Peyer's patch (tissue), 4 donors: ENCODE results near the gene DPM2.

Experiments used
- POLR2A ChIP-seq, 2 donors: fragments of 450-650 bp; IDR thresholded peaks; one replicate each; pipeline ENCODE4 v1.5.1; 2017; ENCODE audit warnings: antibody characterized with exemption in 2 of 2, mild to moderate bottlenecking in 2 of 2, moderate library complexity in 2 of 2
- TF ChIP-seq, protein P1 (sequence below), 6 experiments: fragments of 450-650 bp in 4 of 6; fragments of 200-600 bp in 2 of 6; sonication (generic) in 1 of 6; IDR thresholded peaks; one replicate each; pipeline ENCODE4 v1.5.1; 2017 to 2019; ENCODE audit warnings: antibody characterized with exemption in 6 of 6, mild to moderate bottlenecking in 3 of 6, moderate library complexity in 1 of 6

DNA sequence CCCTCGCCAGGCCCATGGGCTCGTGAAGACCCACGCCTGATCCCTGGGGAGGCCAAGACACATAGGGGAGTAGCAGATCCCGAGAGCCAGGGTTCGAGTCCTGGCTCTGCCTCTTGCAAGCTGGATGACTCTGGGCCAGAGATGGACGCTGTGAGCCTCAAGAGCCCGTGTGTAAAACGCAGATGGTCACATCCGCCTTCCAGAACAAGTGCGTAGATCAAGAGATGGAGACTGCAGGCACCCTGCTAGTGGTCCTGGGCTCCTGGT lies 29.1 kb downstream of the DPM2 start:
- TF ChIP-seq, protein P1, sequence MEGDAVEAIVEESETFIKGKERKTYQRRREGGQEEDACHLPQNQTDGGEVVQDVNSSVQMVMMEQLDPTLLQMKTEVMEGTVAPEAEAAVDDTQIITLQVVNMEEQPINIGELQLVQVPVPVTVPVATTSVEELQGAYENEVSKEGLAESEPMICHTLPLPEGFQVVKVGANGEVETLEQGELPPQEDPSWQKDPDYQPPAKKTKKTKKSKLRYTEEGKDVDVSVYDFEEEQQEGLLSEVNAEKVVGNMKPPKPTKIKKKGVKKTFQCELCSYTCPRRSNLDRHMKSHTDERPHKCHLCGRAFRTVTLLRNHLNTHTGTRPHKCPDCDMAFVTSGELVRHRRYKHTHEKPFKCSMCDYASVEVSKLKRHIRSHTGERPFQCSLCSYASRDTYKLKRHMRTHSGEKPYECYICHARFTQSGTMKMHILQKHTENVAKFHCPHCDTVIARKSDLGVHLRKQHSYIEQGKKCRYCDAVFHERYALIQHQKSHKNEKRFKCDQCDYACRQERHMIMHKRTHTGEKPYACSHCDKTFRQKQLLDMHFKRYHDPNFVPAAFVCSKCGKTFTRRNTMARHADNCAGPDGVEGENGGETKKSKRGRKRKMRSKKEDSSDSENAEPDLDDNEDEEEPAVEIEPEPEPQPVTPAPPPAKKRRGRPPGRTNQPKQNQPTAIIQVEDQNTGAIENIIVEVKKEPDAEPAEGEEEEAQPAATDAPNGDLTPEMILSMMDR (IDR thresholded peaks at IDR 0.05): no peak
- no peak for TF ChIP-seq POLR2A (IDR thresholded peaks at IDR 0.05)
